Measurements from ENCODE around the gene TMEM169. TPM values are rescaled to one million over a fixed set of nuclear protein-coding genes. Genes with fewer than 3 reads are reported as not detected.

Gene TMEM169
- total and polyA plus RNA-seq, 10 of the 15 experiments (the other 5 are each of a cell fraction or from before 2014, with no cell fraction given), result 0.23 to 3.2 (median 2.3) TPM

GRCh38 chr2:216132585-216132984 lies 50.9 kb downstream of the TMEM169 start:
- no peak for FAIRE-seq
- Histone ChIP-seq H2AFZ (ENCODE audit: control insufficient read depth, low read depth, low read length) (no peak overlapping the region), H3K27ac (ENCODE audit: control insufficient read depth, insufficient read depth) (no peak overlapping the region), H4K20me1 (ENCODE audit: control insufficient read depth, insufficient read depth) (no peaks in the 10 kb centered on the region), H3K9me3 (replicated peaks; ENCODE audit: control insufficient read depth, insufficient read depth, low read length) (no peaks in the 10 kb centered on the region), H3K4me3 (no peak overlapping the region), H3K36me3 (ENCODE audit: control insufficient read depth in 2 of 2, insufficient read depth in 2 of 2, low read length in 1 of 2) (peaks cover 11 to 71% of the 10 kb centered on the region in 2 experiments), H3K79me2 (ENCODE audit: control insufficient read depth, insufficient read depth, low read length) (peaks cover 2% of the 10 kb centered on the region), H3K27me3 (replicated peaks in 1 of 2; ENCODE audit: control insufficient read depth in 2 of 2, insufficient read depth in 2 of 2, low read length in 1 of 2) (no peaks in the 10 kb centered on the region), H3K4me1 (ENCODE audit: control insufficient read depth, insufficient read depth, low read length) (no peaks in the 10 kb centered on the region), H3K4me2 (ENCODE audit: control insufficient read depth, insufficient read depth) (no peak overlapping the region), H3K9ac (ENCODE audit: control insufficient read depth, insufficient read depth, low read length) (no peak overlapping the region)
- no peak for DNase-seq (ENCODE audit: low read depth, low spot score)
- BruUV-seq (replicated peaks), result no TSS peak
- TF ChIP-seq, protein P1, sequence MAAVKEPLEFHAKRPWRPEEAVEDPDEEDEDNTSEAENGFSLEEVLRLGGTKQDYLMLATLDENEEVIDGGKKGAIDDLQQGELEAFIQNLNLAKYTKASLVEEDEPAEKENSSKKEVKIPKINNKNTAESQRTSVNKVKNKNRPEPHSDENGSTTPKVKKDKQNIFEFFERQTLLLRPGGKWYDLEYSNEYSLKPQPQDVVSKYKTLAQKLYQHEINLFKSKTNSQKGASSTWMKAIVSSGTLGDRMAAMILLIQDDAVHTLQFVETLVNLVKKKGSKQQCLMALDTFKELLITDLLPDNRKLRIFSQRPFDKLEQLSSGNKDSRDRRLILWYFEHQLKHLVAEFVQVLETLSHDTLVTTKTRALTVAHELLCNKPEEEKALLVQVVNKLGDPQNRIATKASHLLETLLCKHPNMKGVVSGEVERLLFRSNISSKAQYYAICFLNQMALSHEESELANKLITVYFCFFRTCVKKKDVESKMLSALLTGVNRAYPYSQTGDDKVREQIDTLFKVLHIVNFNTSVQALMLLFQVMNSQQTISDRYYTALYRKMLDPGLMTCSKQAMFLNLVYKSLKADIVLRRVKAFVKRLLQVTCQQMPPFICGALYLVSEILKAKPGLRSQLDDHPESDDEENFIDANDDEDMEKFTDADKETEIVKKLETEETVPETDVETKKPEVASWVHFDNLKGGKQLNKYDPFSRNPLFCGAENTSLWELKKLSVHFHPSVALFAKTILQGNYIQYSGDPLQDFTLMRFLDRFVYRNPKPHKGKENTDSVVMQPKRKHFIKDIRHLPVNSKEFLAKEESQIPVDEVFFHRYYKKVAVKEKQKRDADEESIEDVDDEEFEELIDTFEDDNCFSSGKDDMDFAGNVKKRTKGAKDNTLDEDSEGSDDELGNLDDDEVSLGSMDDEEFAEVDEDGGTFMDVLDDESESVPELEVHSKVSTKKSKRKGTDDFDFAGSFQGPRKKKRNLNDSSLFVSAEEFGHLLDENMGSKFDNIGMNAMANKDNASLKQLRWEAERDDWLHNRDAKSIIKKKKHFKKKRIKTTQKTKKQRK (IDR thresholded peaks at IDR 0.05; ENCODE audit: low read depth, low read length), result no peak
- TF ChIP-seq ZZZ3 (IDR thresholded peaks at IDR 0.05; ENCODE audit: control insufficient read depth, insufficient read length, low read depth) (no peak), TCF12 (IDR thresholded peaks at IDR 0.05; ENCODE audit: low read depth, low read length) (no peak), E2F4 (IDR thresholded peaks at IDR 0.05; ENCODE audit: low read depth, low read length) (no peak), NFIC (IDR thresholded peaks at IDR 0.05; ENCODE audit: low read depth, low read length) (no peak), IRF4 (IDR thresholded peaks at IDR 0.05; ENCODE audit: low read depth, low read length) (no peak), NFYA (IDR thresholded peaks at IDR 0.05; ENCODE audit: borderline replicate concordance, low read depth, low read length) (no peak), BMI1 (IDR thresholded peaks at IDR 0.05; ENCODE audit: borderline replicate concordance) (no peak), HDAC6 (IDR thresholded peaks at IDR 0.05; ENCODE audit: unreplicated experiment) (no peak), ZNF274 (IDR thresholded peaks at IDR 0.05; ENCODE audit: insufficient read depth, insufficient read length) (no peak), NR2F1 (conservative IDR thresholded peaks at IDR 0.05) (no peak), EED (IDR thresholded peaks at IDR 0.05; ENCODE audit: low read depth) (no peak), RB1 (IDR thresholded peaks at IDR 0.05; ENCODE audit: borderline replicate concordance) (no peak), HCFC1 (IDR thresholded peaks at IDR 0.05; ENCODE audit: low read length) (no peak), PAX5 (IDR thresholded peaks at IDR 0.05; ENCODE audit: borderline replicate concordance, low read depth, low read length) (no peak), NFYB (IDR thresholded peaks at IDR 0.05; ENCODE audit: insufficient read depth, low read depth, low read length) (no peak), FOS (IDR thresholded peaks at IDR 0.05; ENCODE audit: borderline replicate concordance, extremely low read depth, insufficient read length) (no peak)
- TF ChIP-seq, protein P2, sequence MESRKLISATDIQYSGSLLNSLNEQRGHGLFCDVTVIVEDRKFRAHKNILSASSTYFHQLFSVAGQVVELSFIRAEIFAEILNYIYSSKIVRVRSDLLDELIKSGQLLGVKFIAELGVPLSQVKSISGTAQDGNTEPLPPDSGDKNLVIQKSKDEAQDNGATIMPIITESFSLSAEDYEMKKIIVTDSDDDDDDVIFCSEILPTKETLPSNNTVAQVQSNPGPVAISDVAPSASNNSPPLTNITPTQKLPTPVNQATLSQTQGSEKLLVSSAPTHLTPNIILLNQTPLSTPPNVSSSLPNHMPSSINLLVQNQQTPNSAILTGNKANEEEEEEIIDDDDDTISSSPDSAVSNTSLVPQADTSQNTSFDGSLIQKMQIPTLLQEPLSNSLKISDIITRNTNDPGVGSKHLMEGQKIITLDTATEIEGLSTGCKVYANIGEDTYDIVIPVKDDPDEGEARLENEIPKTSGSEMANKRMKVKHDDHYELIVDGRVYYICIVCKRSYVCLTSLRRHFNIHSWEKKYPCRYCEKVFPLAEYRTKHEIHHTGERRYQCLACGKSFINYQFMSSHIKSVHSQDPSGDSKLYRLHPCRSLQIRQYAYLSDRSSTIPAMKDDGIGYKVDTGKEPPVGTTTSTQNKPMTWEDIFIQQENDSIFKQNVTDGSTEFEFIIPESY (IDR thresholded peaks at IDR 0.05), result no peak
- TF ChIP-seq, protein P3, sequence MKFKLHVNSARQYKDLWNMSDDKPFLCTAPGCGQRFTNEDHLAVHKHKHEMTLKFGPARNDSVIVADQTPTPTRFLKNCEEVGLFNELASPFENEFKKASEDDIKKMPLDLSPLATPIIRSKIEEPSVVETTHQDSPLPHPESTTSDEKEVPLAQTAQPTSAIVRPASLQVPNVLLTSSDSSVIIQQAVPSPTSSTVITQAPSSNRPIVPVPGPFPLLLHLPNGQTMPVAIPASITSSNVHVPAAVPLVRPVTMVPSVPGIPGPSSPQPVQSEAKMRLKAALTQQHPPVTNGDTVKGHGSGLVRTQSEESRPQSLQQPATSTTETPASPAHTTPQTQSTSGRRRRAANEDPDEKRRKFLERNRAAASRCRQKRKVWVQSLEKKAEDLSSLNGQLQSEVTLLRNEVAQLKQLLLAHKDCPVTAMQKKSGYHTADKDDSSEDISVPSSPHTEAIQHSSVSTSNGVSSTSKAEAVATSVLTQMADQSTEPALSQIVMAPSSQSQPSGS (IDR thresholded peaks at IDR 0.05; ENCODE audit: low read length), result no peak
- ChIA-PET CTCF (interaction anchor here (2.4 kb wide), 1 partner anchor 10 kb away, joined by 10 read pairs; no protein-coding TSS in a partner anchor), POLR2A (interaction anchor here (0.6 to 1.4 kb wide), 2 partner anchors 10 to 14 kb away, joined by 3 read pairs; no protein-coding TSS in a partner anchor), RAD21 (ENCODE audit: unreplicated experiment) (interaction anchor here (1.1 kb wide), 1 partner anchor 22 kb away, joined by 3 read pairs; no protein-coding TSS in a partner anchor), SMC1A (ENCODE audit: uncharacterized antibody, unreplicated experiment) (interaction anchor here (0.6 to 1.6 kb wide), 7 partner anchors 8 to 52 kb away, joined by 3 to 5 read pairs (median 3); partner anchors contain the start of gene XRCC5)
- no peak for ATAC-seq
- in situ Hi-C loops (cut with MboI) (no loop called here), intact Hi-C loops (cut with micrococcal nuclease; ENCODE audit: unreplicated experiment) (no loop called here)
